Vagina (tissue), 2 donors: ENCODE results near the gene EXOC5.

Experiments
- CTCF ChIP-seq, 3 experiments: fragments of 450-650 bp in 2 of 3; fragments of 200-600 bp in 1 of 3; sonication (generic) in 1 of 3; IDR thresholded peaks; one replicate each; pipeline ENCODE4 v1.5.1; 2017 to 2019; ENCODE audit warnings: antibody characterized with exemption in 3 of 3, mild to moderate bottlenecking in 2 of 3, moderate library complexity in 2 of 3
- POLR2A ChIP-seq, 2 donors: fragments of 450-650 bp; IDR thresholded peaks; one replicate each; pipeline ENCODE4 v1.6.1; 2017; ENCODE audit warnings: antibody characterized with exemption in 2 of 2, mild to moderate bottlenecking in 2 of 2, moderate library complexity in 2 of 2
- POLR2AphosphoS5 ChIP-seq, 2 donors: sonication (generic); formaldehyde crosslinking; IDR thresholded peaks; one replicate each; pipeline ENCODE4 v1.9.0; 2017; ENCODE audit warnings: antibody characterized with exemption in 2 of 2, mild to moderate bottlenecking in 2 of 2, low read depth in 1 of 2; ENCODE audit not compliant: insufficient read depth in 1 of 2

- TF ChIP-seq CTCF (IDR thresholded peaks at IDR 0.05) (no peak), POLR2AphosphoS5 (IDR thresholded peaks at IDR 0.05; ENCODE audit: insufficient read depth in 1 of 2, low read depth in 1 of 2) (no peak), POLR2A (IDR thresholded peaks at IDR 0.05) (no peak)
These were observed 96.8 kb downstream of the EXOC5 start for GRCh38 chr14:57171903-57172302.
